Measurements from ENCODE around the gene AOC3. TPM values are rescaled to one million over a fixed set of nuclear protein-coding genes. Genes with fewer than 3 reads are reported as not detected.

Gene AOC3
- total RNA-seq, 1 experiment from 2014 or later: 0.44 TPM

GRCh38 chr17:42900460-42901331, 49.7 kb downstream of the AOC3 start, which contains the start of gene G6PC1:
G6PC1 (plus strand) TSS chr17:42900799; CDS start chr17:42900877, 78 bp downstream.
- Mint-ChIP-seq H3K9me3 (ENCODE audit: unreplicated experiment) (no peaks in the 10 kb centered on the region), H3K27me3 (ENCODE audit: insufficient read depth, unreplicated experiment) (no peaks in the 10 kb centered on the region), H3K36me3 (ENCODE audit: insufficient read depth, unreplicated experiment) (no peaks in the 10 kb centered on the region), H3K4me1 (ENCODE audit: insufficient read depth, unreplicated experiment) (no peaks in the 10 kb centered on the region), H3K4me3 (ENCODE audit: unreplicated experiment) (no peak within 1 kb of the TSS), H3K27ac (ENCODE audit: low read depth, unreplicated experiment) (no peak within 1 kb of the TSS)
- no peak for TF ChIP-seq CTCF (IDR thresholded peaks at IDR 0.05; ENCODE audit: unreplicated experiment)
- intact Hi-C loops (cut with micrococcal nuclease): no loop called here
- no TSS peak for BruUV-seq (replicated peaks)
- POLR2A ChIA-PET: no interaction called here
- no peak for DNase-seq (ENCODE audit: unreplicated experiment)
- CTCF ChIA-PET: no interaction called here

GRCh38 chr17:42901535-42902229, 50.7 kb downstream of the AOC3 start:
- no TSS peak for BruUV-seq (replicated peaks)
- no peaks in the 10 kb centered on the region for H3K4me1 Mint-ChIP-seq (ENCODE audit: insufficient read depth, unreplicated experiment)
- DNase-seq (ENCODE audit: unreplicated experiment): no peak
- peaks cover 7% of the 10 kb centered on the region for H3K27me3 Mint-ChIP-seq (ENCODE audit: insufficient read depth, unreplicated experiment)
- no peaks in the 10 kb centered on the region for H3K36me3 Mint-ChIP-seq (ENCODE audit: insufficient read depth, unreplicated experiment)
- ChIA-PET CTCF (interaction anchor here (0.6 kb wide), 1 partner anchor 27 kb away, joined by 3 read pairs; no protein-coding TSS in a partner anchor), POLR2A (no interaction called here)
- TF ChIP-seq CTCF (IDR thresholded peaks at IDR 0.05; ENCODE audit: unreplicated experiment): no peak
- intact Hi-C loops (cut with micrococcal nuclease): no loop called here
- H3K4me3 Mint-ChIP-seq (ENCODE audit: unreplicated experiment): no peak overlapping the region
- H3K27ac Mint-ChIP-seq (ENCODE audit: low read depth, unreplicated experiment): no peak overlapping the region
- no peaks in the 10 kb centered on the region for H3K9me3 Mint-ChIP-seq (ENCODE audit: unreplicated experiment)

GRCh38 chr17:42904110-42904469, 53.1 kb downstream of the AOC3 start:
- no peak for TF ChIP-seq CTCF (IDR thresholded peaks at IDR 0.05; ENCODE audit: unreplicated experiment)
- ChIA-PET CTCF (interaction anchor here (0.6 to 0.8 kb wide), 3 partner anchors 60 to 1551 kb away, joined by 4 to 6 read pairs (median 5); no protein-coding TSS in a partner anchor), POLR2A (no interaction called here)
- Mint-ChIP-seq H3K27me3 (ENCODE audit: insufficient read depth, unreplicated experiment) (peaks cover 24% of the 10 kb centered on the region), H3K4me3 (ENCODE audit: unreplicated experiment) (no peak overlapping the region), H3K4me1 (ENCODE audit: insufficient read depth, unreplicated experiment) (no peaks in the 10 kb centered on the region), H3K36me3 (ENCODE audit: insufficient read depth, unreplicated experiment) (no peaks in the 10 kb centered on the region), H3K9me3 (ENCODE audit: unreplicated experiment) (no peaks in the 10 kb centered on the region), H3K27ac (ENCODE audit: low read depth, unreplicated experiment) (no peak overlapping the region)
- BruUV-seq (replicated peaks): no TSS peak
- intact Hi-C loops (cut with micrococcal nuclease): no loop called here
- peak; percentile 16 for DNase-seq (ENCODE audit: unreplicated experiment)

GRCh38 chr17:42906772-42907446, 55.9 kb downstream of the AOC3 start:
- BruUV-seq (replicated peaks): no TSS peak
- CTCF ChIA-PET: interaction anchor here (0.8 kb wide), 1 partner anchor 55 kb away, joined by 3 read pairs; no protein-coding TSS in a partner anchor
- no peaks in the 10 kb centered on the region for H3K4me1 Mint-ChIP-seq (ENCODE audit: insufficient read depth, unreplicated experiment)

More at GRCh38 chr17:42906772-42907446, 55.9 kb downstream of the AOC3 start:
- Mint-ChIP-seq H3K27me3 (ENCODE audit: insufficient read depth, unreplicated experiment) (peaks cover 50% of the 10 kb centered on the region), H3K9me3 (ENCODE audit: unreplicated experiment) (no peaks in the 10 kb centered on the region), H3K27ac (ENCODE audit: low read depth, unreplicated experiment) (no peak overlapping the region), H3K4me3 (ENCODE audit: unreplicated experiment) (no peak overlapping the region), H3K36me3 (ENCODE audit: insufficient read depth, unreplicated experiment) (no peaks in the 10 kb centered on the region)
- POLR2A ChIA-PET: interaction anchor here (0.7 kb wide), 1 partner anchor 133 kb away, joined by 3 read pairs; the partner anchor contains the start of gene VPS25
- intact Hi-C loops (cut with micrococcal nuclease): no loop called here
- DNase-seq (ENCODE audit: unreplicated experiment): no peak
- TF ChIP-seq CTCF (IDR thresholded peaks at IDR 0.05; ENCODE audit: unreplicated experiment): no peak
